Measurements from ENCODE around the gene TRAF4. TPM values are rescaled to one million over a fixed set of nuclear protein-coding genes. Genes with fewer than 3 reads are reported as not detected.
"Not testable (repeated sequence)": the region's sequence is repeated elsewhere in the genome, so short reads cannot be mapped to it uniquely, and the experiment has no call there.

The TRAF4 gene
- total RNA-seq, 2 donors from 2014 or later = 92.1 to 128 TPM

GRCh38 chr17:28729950-28730330 lies 13.9 kb upstream of the TRAF4 start:
- DNase-seq = no peak
- H3K36me3 ChIP-seq = no peaks in the 10 kb centered on the region
- peak overlapping the region in 1 of 2 donors; percentile 95 for H3K9ac ChIP-seq (ENCODE audit: low read depth in 2 of 2, low read length in 2 of 2)
- H3K4me1 ChIP-seq = peaks cover 12% of the 10 kb centered on the region
- peak overlapping the region; percentile 99 for H3K27ac ChIP-seq
- H3K9me3 ChIP-seq = no peaks in the 10 kb centered on the region
- H3K4me3 ChIP-seq = no peak overlapping the region
- intact Hi-C loops (cut with DNase I) = loop anchor here (10.0 kb wide), 1 partner anchor 85 kb away; the partner anchor contains the start of gene BLTP2
- no peaks in the 10 kb centered on the region for H3K27me3 ChIP-seq
- TF ChIP-seq, protein P1, sequence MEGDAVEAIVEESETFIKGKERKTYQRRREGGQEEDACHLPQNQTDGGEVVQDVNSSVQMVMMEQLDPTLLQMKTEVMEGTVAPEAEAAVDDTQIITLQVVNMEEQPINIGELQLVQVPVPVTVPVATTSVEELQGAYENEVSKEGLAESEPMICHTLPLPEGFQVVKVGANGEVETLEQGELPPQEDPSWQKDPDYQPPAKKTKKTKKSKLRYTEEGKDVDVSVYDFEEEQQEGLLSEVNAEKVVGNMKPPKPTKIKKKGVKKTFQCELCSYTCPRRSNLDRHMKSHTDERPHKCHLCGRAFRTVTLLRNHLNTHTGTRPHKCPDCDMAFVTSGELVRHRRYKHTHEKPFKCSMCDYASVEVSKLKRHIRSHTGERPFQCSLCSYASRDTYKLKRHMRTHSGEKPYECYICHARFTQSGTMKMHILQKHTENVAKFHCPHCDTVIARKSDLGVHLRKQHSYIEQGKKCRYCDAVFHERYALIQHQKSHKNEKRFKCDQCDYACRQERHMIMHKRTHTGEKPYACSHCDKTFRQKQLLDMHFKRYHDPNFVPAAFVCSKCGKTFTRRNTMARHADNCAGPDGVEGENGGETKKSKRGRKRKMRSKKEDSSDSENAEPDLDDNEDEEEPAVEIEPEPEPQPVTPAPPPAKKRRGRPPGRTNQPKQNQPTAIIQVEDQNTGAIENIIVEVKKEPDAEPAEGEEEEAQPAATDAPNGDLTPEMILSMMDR (IDR thresholded peaks at IDR 0.05) = no peak

GRCh38 chr17:28733346-28733745 lies 10.5 kb upstream of the TRAF4 start:
- Histone ChIP-seq H3K9ac (ENCODE audit: low read depth in 2 of 2, low read length in 2 of 2) (no peak overlapping the region), H3K4me1 (no peaks in the 10 kb centered on the region), H3K27me3 (no peaks in the 10 kb centered on the region), H3K36me3 (no peaks in the 10 kb centered on the region), H3K9me3 (no peaks in the 10 kb centered on the region), H3K4me3 (no peak overlapping the region), H3K27ac (no peak overlapping the region)
- intact Hi-C loops (cut with DNase I) = no loop called here
- DNase-seq = no peak
- TF ChIP-seq, protein P1 (IDR thresholded peaks at IDR 0.05) = no peak

DNA sequence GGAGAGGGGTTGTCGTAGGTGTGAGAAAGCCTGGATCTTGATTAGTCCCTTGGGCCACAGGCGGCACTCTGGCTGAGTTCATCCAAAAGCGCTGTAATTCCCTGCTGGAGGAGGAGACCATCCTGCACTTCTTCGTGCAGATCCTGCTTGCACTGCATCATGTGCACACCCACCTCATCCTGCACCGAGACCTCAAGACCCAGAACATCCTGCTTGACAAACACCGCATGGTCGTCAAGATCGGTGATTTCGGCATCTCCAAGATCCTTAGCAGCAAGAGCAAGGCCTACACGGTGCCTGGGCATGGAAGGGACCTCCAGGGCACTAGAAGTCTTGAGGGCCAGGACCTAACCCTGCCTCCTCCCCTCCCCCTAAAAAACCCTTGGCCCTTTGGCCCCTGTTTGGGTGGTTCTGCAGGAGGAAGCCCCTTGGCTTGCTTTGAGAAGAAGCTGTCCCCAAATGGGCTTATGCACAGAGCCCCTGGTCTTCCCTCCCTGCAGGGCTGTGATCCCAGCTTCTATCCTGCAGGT lies 9.0 kb upstream of the TRAF4 start:
- intact Hi-C loops (cut with DNase I) = no loop called here
- TF ChIP-seq, protein P1 (IDR thresholded peaks at IDR 0.05) = no peak
- Histone ChIP-seq H3K9ac (ENCODE audit: low read depth in 2 of 2, low read length in 2 of 2) (no peak overlapping the region), H3K27me3 (no peaks in the 10 kb centered on the region), H3K9me3 (no peaks in the 10 kb centered on the region), H3K4me1 (no peaks in the 10 kb centered on the region), H3K27ac (no peak overlapping the region), H3K4me3 (no peak overlapping the region), H3K36me3 (no peaks in the 10 kb centered on the region)
- DNase-seq = no peak

- intact Hi-C loops (cut with DNase I) = no loop called here
- H3K9me3 ChIP-seq = no peaks in the 10 kb centered on the region
- no peak overlapping the region for H3K27ac ChIP-seq
- no peak overlapping the region for H3K4me3 ChIP-seq
- TF ChIP-seq, protein P1 (IDR thresholded peaks at IDR 0.05) = no peak
- no peaks in the 10 kb centered on the region for H3K27me3 ChIP-seq
- no peaks in the 10 kb centered on the region for H3K4me1 ChIP-seq
- no peaks in the 10 kb centered on the region for H3K36me3 ChIP-seq
- no peak overlapping the region for H3K9ac ChIP-seq (ENCODE audit: low read depth in 2 of 2, low read length in 2 of 2)
- DNase-seq = no peak
Observed at GRCh38 chr17:28735242-28735722, 8.5 kb upstream of the TRAF4 start.

DNA sequence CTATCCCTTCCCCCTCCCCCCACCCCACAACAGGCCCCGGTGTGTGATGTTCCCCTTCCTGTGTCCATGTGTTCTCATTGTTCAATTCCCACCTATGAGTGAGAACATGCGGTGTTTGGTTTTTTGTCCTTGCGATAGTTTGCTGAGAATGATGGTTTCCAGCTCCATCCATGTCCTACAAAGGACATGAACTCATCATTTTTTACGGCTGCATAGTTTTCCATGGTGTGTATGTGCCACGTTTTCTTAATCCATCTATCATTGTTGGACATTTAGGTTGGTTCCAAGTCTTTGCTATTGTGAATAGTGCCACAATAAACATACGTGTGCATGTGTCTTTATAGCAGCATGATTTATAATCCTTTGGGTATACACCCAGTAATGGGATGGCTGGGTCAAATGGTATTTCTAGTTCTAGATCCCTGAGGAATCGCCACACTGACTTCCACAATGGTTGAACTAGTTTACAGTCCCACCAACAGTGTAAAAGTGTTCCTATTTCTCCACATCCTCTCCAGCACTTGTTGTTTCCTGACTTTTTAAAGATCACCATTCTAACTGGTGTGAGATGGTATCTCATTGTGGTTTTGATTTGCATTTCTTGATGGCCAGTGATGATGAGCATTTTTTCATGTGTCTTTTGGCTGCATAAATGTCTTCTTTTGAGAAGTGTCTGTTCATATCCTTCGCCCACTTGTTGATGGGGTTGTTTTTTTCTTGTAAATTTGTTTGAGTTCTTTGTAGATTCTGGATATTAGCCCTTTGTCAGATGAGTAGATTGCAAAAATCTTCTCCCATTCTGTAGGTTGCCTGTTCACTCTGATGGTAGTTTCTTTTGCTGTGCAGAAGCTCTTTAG lies 7.7 kb upstream of the TRAF4 start:
- H3K9ac ChIP-seq (ENCODE audit: low read depth in 2 of 2, low read length in 2 of 2); H3K27ac ChIP-seq; H3K27me3 ChIP-seq; H3K9me3 ChIP-seq; H3K4me3 ChIP-seq; H3K36me3 ChIP-seq; DNase-seq; H3K4me1 ChIP-seq; intact Hi-C loops (cut with DNase I): not testable (repeated sequence)

- TF ChIP-seq, protein P1 (IDR thresholded peaks at IDR 0.05) = no peak
- Histone ChIP-seq H3K27ac (no peak overlapping the region), H3K36me3 (no peaks in the 10 kb centered on the region), H3K9ac (ENCODE audit: low read depth in 2 of 2, low read length in 2 of 2) (no peak overlapping the region), H3K9me3 (no peaks in the 10 kb centered on the region), H3K4me3 (no peak overlapping the region), H3K27me3 (no peaks in the 10 kb centered on the region), H3K4me1 (no peaks in the 10 kb centered on the region)
- intact Hi-C loops (cut with DNase I) = no loop called here
- DNase-seq = no peak
Observed at GRCh38 chr17:28737316-28737715, 6.5 kb upstream of the TRAF4 start.

Data from colonic mucosa (tissue), 4 donors.